GM21360 (cell line): Measurements from ENCODE around the gene VN1R5.

ENCODE experiments used
- ATAC-seq: cut with Tn5 transposase; IDR thresholded peaks from one replicate; pipeline ENCODE4 v1.9.1; 2021; ENCODE audit warnings: mild to moderate bottlenecking, moderate library complexity; ENCODE audit not compliant: unreplicated experiment

The VN1R5 gene

DNA sequence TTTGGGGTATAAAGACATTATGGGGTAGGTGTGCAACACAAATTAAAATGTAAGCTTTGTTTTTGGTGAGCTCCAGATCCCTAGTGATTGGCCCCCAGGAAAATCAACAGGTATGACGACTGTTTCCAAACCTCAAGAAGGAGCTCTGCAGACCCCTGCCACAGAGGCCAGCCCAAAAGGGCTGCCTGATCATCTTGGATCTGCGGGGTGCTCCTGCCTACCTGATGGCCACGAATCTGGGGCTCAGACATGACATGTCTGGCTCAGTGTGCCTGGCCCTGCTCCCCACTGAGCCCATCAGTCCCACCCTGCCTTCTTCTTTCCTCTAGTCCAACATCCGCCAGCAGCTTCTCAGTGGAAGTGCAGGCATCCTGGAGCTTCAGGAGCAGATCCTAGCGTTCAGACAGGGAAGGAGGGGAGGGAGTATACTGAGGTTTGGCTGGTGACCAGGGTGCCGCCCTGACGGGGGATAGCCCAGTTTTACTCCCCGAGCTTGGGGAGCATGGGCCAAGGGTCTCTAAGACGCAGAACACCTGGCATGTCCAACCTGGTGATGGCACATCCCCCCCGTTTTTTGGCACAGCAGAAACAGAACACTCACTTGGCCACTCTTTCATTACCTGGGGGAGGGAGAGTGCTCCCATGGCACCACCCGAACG, 44.0 kb downstream of the VN1R5 start:
- ATAC-seq: no peak

DNA sequence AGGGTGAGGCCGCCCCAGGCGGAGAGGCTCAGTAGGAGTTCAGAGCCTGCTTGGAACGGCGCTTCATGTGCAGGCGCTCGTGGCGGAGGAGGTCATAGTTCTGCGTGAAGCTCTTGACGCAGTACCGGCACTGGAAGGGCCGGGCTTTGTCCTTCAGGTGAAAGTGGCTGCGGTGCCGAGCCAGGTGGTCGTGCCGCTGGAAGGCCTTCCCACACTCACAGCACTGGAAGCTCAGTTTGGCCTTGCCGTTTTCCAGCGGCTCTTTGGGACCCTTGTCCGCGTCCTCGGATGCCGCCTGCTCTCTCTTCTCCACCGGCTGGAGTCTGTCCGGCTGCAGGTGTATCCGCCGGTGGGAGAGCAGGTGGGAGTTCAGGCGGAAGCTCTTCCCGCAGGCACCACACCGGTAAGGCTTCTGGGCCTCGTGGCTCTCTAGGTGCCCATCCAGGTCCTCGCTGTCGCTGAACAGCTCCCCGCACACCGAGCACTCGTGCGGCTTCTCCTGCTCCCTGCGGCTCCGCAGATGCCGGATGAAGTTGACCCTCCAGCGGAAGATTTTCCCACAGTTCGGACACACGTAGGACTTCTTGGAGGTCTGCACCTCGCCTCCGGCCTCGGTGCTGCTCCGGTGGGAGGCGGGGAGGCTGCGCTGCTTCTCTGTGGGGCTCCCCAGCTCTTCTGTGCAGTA, 44.8 kb downstream of the VN1R5 start:
- no peak for ATAC-seq

DNA sequence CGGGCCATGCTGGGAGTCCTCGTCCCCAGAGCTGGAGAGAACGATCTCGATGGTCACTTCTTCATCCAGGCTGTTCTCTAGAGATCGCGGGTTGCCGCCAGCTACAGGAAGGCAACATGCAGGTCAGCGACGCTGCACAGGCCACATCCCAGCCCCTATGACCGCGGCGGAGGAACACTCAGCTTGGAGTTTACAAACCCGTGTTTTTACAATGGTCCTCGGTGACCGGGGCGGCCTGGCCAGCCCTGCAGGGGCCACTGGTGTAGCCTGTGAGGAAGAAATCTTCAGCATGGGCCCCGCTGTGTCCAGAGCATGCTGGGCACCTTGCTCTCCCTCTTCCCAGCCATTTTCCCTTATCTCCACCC, 45.3 kb downstream of the VN1R5 start:
- ATAC-seq: no peak

DNA sequence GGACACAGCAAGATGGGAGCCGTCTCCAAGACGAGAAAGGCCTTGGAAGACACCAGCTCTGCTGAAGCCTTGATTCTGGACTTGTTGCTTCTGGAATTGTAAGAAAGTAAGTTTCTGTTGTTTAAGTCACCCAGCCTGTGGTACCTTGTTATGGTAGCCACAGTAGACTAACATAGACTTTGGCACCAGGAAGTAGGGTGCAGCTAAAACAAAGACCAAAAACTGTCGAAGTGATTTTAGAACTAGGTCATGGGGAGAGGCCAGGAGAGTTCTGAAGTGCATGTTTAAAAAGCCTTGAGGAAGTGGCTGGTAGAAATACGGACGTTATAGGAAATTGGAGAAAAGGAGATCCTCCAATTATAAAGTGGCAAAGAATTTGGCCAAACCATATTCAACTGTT, 47.3 kb downstream of the VN1R5 start:
- ATAC-seq: no peak

DNA sequence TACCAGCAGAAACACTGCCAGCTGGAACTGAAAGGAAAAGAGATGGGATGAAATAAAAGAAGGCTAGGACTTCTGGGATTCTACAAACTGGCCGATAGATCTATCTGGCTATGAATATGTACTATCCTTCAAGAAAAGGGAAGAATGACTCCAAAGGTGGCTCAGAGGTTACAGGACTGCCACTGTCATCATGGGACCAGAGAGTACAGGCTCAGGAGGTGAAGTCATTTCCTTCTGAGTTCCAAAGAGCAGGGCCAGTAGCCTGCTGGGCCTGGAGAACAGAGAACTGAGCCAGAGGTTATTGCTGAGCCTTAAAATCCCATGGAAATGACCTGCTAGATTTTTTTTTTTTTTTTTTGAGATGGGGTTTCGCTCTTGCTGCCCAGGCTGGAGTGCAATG, 48.2 kb downstream of the VN1R5 start:
- ATAC-seq: no peak
